PC-9 (cell line): ENCODE results near the gene SLC13A4.

Source experiments
- EZH2 ChIP-seq: fragments of 200-600 bp; sonication (generic); IDR thresholded peaks from 2 replicates; pipeline ENCODE4 v1.8.0; 2017; ENCODE audit warnings: antibody characterized with exemption, low read depth
- TF ChIP-seq, protein P1 (sequence below): fragments of 200-600 bp; sonication (generic); conservative IDR thresholded peaks from 2 replicates; pipeline ENCODE4 v1.6.1; 2017; ENCODE audit warnings: mixed run types, antibody characterized with exemption, mild to moderate bottlenecking, moderate library complexity

DNA sequence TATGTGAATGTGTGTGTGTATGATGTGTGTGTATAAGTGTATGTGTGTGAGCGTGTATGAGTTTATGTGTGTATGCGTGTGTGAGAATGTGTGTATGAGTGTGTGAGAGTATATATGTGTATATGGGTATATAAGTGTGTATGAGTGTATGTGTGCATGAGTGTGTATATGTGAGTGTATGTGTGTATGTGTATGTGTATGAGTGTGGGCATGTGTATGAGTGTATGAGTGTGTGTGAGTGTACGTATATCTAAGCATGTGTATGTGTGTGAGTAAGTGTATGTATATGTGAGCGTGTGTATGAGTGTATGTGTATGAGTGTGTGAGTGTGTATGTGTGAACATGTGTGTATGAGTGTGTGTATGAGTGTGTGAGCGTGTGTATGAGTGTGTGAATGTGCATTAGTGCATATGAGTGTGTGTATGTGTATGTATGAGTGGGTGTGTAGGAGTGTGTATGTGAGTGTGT lies 12.9 kb downstream of the SLC13A4 start:
- TF ChIP-seq, protein P1, sequence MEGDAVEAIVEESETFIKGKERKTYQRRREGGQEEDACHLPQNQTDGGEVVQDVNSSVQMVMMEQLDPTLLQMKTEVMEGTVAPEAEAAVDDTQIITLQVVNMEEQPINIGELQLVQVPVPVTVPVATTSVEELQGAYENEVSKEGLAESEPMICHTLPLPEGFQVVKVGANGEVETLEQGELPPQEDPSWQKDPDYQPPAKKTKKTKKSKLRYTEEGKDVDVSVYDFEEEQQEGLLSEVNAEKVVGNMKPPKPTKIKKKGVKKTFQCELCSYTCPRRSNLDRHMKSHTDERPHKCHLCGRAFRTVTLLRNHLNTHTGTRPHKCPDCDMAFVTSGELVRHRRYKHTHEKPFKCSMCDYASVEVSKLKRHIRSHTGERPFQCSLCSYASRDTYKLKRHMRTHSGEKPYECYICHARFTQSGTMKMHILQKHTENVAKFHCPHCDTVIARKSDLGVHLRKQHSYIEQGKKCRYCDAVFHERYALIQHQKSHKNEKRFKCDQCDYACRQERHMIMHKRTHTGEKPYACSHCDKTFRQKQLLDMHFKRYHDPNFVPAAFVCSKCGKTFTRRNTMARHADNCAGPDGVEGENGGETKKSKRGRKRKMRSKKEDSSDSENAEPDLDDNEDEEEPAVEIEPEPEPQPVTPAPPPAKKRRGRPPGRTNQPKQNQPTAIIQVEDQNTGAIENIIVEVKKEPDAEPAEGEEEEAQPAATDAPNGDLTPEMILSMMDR, result no peak
- no peak for TF ChIP-seq EZH2
